Ishikawa (cell line): ENCODE data around the gene CCSAP.

Source experiments
- CEBPB ChIP-seq: IDR thresholded peaks from 2 replicates; pipeline ENCODE4 v1.6.1; 2012
- CREB1 ChIP-seq: IDR thresholded peaks from 2 replicates; pipeline ENCODE4 v1.6.1; 2012; ENCODE audit warnings: low read depth
- EGR1 ChIP-seq: IDR thresholded peaks from 2 replicates; pipeline ENCODE4 v1.6.1; 2012
- EP300 ChIP-seq: IDR thresholded peaks from 2 replicates; pipeline ENCODE4 v1.6.1; 2012; ENCODE audit warnings: borderline replicate concordance
- FOXM1 ChIP-seq: IDR thresholded peaks from 2 replicates; pipeline ENCODE4 v1.6.1; 2012; ENCODE audit warnings: low read depth, borderline replicate concordance
- MAX ChIP-seq: IDR thresholded peaks from 2 replicates; pipeline ENCODE4 v1.6.1; 2012
- NFIC ChIP-seq: IDR thresholded peaks from 2 replicates; pipeline ENCODE4 v1.6.1; 2012
- RAD21 ChIP-seq: IDR thresholded peaks from 2 replicates; pipeline ENCODE4 v1.6.1; 2012; ENCODE audit warnings: low read depth
- REST ChIP-seq: IDR thresholded peaks from 2 replicates; pipeline ENCODE4 v1.6.1; 2012; ENCODE audit warnings: low read depth, mild to moderate bottlenecking
- TAF1 ChIP-seq: IDR thresholded peaks from 2 replicates; pipeline ENCODE4 v1.6.1; 2012; ENCODE audit warnings: low read depth, mild to moderate bottlenecking
- TCF12 ChIP-seq: IDR thresholded peaks from 2 replicates; pipeline ENCODE4 v1.6.1; 2012; ENCODE audit warnings: low read depth
- TEAD4 ChIP-seq: IDR thresholded peaks from 2 replicates; pipeline ENCODE4 v1.6.1; 2012
- YY1 ChIP-seq: IDR thresholded peaks from 2 replicates; pipeline ENCODE4 v1.6.1; 2012; ENCODE audit warnings: low read depth
- ZBTB7A ChIP-seq: IDR thresholded peaks from 2 replicates; pipeline ENCODE4 v1.6.1; 2012; ENCODE audit warnings: low read depth
- TF ChIP-seq, protein P1 (sequence below): IDR thresholded peaks from 2 replicates; pipeline ENCODE4 v1.6.1; 2012

Gene CCSAP

DNA sequence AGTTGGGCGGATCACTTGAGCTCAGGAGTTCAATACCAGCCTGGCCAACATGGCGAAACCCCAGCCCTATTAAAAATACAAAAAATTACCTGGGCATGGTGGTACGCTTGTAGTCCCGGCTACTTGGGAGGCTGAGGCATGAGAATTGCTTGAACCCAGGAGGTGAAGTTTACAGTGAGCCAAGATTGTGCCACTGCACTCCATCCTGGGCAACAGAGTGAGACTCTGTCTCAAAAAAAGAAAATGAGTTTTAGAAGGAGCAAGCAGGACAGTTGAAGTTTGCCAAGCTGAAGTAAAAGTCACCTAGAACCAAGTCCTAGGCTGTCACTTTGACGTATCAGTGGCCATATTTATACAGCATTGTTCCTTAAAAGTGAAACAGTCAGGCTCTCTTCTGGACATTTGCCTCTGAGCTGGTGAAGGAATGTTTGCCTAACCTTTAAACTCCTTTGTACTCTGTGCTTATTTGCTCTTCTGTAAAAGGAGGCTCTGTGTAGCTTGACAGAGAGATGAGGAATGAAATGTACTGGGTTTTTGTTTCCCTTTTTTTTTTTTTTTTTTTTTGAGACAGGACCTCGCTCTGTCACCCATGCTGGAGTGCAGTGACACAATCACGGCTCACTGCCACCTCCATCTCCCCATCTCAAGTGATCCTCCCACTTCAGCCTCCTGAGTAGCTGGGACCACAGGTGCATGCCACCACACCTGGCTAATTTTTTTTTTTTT lies 69.2 kb downstream of the CCSAP start:
- TF ChIP-seq FOXM1 (no peak), EP300 (no peak), REST (no peak)

DNA sequence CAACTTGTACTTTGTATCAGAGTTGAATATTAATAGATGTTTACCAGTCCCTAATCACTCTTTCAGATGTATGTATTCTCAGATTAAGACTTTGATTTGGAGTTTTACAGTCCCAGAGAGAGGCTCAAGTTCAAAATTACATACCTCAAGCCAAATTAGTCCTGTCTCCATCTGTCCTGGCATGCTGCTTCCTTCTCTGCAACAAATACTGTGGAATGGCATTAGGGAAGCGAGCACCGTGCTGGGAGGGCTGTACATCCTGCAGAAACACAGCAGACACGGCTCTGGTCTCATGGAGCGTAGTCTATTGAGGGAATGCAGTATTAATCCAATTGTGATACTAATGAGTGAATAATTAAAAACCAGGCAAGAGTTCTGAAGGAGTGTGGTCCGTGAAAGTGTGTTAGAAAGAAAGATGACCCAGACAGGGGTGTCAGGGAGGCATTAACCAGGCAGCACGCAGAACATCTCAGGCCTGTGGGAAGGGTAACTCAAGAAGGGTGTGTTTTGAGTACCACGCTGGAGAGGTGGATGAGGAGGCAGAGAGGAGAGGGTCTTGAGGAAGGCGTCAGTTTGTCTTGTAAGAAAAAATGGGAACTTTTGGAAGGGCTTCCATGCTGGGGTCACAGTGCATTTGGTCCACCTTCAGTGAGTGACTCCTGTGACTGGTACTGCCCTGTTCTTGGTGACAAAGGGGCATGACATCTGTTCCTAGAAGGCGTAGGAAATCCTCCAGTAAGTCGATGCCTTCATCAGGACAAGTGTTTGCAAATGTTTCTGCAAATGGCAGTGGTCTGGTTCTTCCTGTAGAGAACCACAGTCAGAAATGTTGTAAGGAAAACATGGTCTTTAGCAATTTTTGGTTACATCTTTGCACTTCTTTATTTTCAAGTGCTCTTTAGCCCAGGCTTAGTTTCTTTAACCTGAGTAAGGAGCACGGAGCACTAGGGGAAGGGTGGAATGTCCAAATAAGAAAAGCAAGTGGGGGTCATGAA lies 70.4 kb downstream of the CCSAP start:
- no peak for TF ChIP-seq ZBTB7A
- TF ChIP-seq RAD21: no peak
- TF ChIP-seq REST: no peak
- TF ChIP-seq, protein P1, sequence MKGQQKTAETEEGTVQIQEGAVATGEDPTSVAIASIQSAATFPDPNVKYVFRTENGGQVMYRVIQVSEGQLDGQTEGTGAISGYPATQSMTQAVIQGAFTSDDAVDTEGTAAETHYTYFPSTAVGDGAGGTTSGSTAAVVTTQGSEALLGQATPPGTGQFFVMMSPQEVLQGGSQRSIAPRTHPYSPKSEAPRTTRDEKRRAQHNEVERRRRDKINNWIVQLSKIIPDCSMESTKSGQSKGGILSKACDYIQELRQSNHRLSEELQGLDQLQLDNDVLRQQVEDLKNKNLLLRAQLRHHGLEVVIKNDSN: no peak
- no peak for TF ChIP-seq TEAD4
- TF ChIP-seq CREB1: no peak
- no peak for TF ChIP-seq TAF1
- no peak for TF ChIP-seq EGR1
- TF ChIP-seq YY1: no peak
- TF ChIP-seq FOXM1: no peak
- TF ChIP-seq MAX: no peak
- TF ChIP-seq EP300: no peak
- no peak for TF ChIP-seq TCF12
- no peak for TF ChIP-seq CEBPB
- TF ChIP-seq NFIC: no peak

GRCh38 chr1:229271448-229272159 lies 71.2 kb downstream of the CCSAP start:
- TF ChIP-seq NFIC: no peak
- TF ChIP-seq TCF12: no peak
- TF ChIP-seq, protein P1: no peak
- no peak for TF ChIP-seq YY1
- no peak for TF ChIP-seq EGR1
- TF ChIP-seq EP300: no peak
- no peak for TF ChIP-seq CEBPB
- TF ChIP-seq TAF1: no peak; the same call in 1 of the 2 replicates
- TF ChIP-seq RAD21: no peak
- TF ChIP-seq TEAD4: no peak
- no peak for TF ChIP-seq REST
- TF ChIP-seq ZBTB7A: no peak
- no peak for TF ChIP-seq MAX
- no peak for TF ChIP-seq FOXM1
- no peak for TF ChIP-seq CREB1
